ENCODE results near the gene SMC5.
A peak's percentile ranks its signal among the peaks of the same experiment; 100 is the strongest.
"Not testable (repeated sequence)": the region's sequence is repeated elsewhere in the genome, so short reads cannot be mapped to it uniquely, and the experiment has no call there.

SMC5 gene

GRCh38 chr9:70258692-70259511 is at the start of gene SMC5:
TSS of gene SMC5 (plus strand) at chr9:70258978. CDS start at chr9:70259079, 101 bp downstream.
- peak; percentile 67 to 92 for DNase-seq

DNA sequence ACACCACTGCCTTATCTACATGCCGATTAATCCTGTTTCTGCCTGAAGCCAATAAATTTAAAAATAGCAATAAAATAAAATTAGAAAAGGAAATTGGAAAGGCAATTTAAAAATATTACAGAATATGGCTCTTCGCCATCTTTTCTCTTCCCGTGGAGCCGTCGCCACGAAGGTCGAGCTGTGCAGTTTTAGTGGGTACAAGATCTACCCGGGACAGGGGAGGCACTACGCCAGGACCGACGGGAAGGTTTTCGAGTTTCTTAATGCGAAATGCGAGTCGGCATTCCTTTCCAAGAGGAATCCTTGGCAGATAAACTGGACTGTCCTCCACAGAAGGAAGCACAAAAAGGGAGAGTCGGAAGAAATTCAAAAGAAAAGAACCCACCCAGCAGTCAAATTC is 41.7 kb upstream of the SMC5 start:
- DNase-seq = no peak

- no peak for DNase-seq
These were observed 40.0 kb upstream of the SMC5 start for GRCh38 chr9:70218767-70219166.

DNA sequence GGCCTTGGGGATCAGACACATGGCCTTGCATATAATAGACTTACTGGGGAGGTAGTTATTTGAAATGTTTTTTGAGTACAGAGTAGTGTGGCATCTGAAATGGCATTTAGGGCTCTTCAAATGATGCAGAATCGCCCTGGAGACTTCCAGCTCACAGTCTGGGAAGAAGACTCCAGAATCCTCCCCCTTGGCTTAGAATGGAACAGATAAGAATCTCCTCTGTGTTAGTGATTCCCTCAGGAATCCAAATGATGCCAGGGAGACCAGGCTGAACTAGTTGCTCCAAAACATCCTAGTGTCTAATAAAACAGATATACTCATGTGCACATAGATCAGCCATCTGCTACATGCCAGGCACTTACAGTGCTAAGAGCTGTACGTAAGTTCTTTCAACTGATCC is 38.6 kb upstream of the SMC5 start:
- no peak for DNase-seq

DNA sequence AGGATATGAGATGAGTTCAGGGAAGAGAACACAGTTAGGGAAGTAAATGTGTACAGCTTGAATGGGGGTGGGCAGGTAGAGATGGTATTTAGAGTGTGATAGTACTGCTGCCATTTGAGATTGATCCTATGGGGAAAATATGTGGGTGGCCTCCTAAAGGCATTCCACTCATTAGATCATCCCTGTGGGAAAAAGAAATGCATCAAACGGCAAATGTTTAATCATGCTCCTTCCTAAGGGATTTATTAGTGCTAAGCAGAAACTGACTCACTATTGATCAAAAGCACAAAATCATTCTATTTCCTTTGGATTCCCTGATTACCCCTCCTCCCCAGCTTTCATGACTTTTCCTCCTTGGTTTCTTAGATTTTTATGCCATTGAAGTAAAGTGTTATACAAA is 36.4 kb upstream of the SMC5 start:
- no peak for DNase-seq

DNA sequence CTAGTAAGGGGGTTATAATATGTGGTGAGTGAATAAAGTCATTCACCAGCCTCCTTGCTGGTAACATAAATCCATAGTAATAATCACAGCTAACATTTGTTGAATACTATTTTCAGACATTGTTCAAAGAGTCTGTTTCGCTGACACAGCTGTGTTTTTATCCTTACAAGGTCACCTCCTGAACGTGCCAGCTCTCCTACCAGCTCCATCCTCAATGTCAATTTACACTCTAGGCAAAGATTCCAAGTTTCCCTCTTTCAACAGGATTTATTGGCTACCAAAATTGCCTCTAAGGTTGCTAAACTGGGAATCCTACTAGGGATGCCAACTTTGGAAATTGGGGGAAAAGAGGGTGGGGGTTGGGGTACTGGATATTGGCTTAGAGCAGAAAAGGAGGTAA is 30.7 kb upstream of the SMC5 start:
- peak in 1 of 2 experiments; percentile 38 for DNase-seq

DNA sequence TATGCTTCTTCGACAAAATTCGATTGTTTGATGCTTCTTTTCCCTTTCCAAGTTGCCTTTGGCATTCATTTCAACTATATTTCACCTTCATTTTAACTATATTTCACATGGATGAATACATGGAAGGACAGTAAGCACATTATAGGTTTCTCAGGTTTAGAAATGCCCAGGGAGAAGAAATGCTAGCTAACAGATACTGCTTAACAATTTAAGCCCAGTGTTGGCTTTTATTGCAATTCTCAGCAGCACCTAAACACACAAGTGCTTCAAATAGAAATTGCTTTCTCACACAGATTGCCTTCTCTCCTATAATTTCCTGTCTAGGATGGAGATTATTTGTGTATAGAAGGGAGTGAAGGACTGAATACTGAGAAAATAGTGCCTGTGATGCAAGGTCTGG is 30.2 kb upstream of the SMC5 start:
- DNase-seq = no peak

GRCh38 chr9:70229026-70229425 is 29.8 kb upstream of the SMC5 start:
- DNase-seq = peak in 1 of 2 experiments; percentile 32

GRCh38 chr9:70229579-70229978 is 29.2 kb upstream of the SMC5 start:
- peak; percentile 9 to 51 for DNase-seq

GRCh38 chr9:70232476-70232875 is 26.3 kb upstream of the SMC5 start:
- no peak for DNase-seq

DNA sequence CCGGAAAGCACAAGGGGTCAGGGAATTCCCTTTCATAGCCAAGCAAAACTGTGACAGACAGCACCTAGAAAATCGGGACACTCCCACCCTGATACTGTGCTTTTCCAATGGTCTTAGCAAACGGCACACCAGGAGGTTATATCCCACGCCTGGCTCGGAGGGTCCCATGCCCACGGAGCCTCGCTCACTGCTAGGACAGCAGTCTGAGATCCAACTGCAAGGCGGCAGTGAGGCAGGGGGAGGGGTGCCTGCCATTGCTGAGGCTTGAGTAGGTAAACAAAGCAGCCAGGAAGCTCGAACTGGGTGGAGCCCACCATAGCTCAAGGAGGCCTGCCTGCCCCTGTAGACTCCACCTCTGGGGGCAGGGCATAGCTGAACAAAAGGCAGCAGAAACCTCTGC is 24.6 kb upstream of the SMC5 start:
- not testable (repeated sequence) for DNase-seq

DNA sequence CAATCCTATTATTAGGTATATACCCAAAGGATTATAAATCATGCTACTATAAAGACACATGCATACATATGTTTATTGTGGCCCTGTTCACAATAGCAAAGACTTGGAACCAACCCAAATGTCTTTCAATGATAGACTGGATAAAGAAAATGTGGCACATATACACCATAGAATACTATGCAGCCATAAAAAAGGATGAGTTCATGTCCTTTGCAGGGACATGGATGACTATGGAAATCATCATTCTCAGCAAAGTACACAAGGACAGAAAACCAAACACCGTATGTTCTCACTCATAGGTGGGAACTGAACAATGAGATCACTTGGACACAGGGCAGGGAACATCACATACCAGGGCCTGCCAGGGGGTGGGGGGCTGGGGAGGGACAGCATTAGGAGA is 12.8 kb upstream of the SMC5 start:
- DNase-seq = not testable (repeated sequence)

DNA sequence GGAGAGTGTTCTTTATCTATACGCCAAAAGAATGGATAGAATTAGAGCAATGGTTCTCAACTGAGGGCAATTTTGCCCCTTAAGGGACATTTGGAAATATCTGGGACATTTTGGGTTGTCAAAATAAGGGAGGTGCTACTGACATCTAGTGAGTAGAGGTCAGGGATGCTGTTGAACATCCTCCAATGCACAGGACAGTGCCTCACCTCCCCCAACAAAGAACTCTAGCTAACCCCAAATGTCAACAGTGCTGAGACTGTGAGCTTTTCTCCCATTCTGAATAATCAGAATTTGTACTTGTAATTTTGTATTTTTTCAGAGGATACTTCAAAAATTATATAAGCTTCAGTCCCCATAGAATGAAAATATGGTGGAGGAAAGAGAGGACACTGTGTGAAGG is 8.6 kb upstream of the SMC5 start:
- no peak for DNase-seq

DNA sequence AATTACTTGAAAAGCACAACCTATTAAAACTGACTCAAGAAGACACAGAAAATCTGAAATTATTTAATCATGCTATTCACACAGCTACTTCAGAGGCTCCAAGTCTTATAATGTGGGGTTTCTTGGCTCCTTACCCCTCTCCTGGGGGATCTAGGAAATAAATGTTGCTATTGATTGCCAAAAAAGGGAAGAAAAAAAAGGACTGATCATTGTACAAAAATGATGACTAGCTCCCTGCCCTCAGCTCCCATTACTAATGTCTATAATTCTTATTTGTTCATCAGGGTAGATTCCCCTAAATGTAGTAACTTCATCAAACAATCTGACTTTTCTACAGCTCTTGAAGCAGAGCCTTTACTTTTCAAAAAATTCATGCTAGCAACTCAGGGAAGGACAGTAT is 3.3 kb upstream of the SMC5 start:
- DNase-seq = no peak

DNA sequence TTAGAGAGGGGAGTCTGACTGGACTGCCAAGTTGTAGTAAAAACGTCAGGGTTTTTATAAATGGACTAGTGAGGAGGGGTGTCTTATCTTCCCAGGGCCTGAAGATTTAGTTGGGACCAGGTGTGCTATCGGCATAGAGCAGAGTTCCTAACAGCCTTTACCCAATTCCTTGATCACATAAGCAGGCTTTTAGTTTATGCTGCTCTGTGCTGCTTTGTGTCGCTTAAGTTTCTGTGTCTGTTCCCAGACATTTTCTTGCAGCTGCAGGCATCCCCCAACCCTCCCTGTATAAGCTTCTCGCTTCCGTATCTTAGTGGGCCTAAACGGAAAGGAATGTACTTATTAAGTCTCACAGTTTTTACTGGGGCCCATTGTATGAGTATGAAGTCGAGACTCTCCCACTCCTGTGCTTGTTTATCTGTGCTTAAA is 2.6 kb upstream of the SMC5 start:
- no peak for DNase-seq

- DNase-seq = no peak
These were observed 1.3 kb upstream of the SMC5 start for GRCh38 chr9:70257502-70257901.

- DNase-seq = peak in 1 of 2 experiments; percentile 7
These were observed 637 bp upstream of the SMC5 start for GRCh38 chr9:70257991-70258691.

DNA sequence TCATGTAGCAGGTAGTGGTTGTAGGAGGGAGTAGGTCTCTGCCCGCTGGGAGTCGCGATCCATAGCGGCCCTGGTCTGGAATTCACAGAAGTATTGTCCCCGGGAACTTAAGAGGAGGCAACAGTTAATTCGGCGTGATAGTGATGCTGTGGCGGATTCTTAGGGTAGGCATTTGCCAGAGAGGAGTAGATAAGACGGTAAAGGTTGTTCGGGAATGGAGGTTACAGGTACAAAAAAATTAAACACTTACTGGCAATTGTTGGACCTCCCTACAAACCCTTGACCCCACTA is 679 bp downstream of the SMC5 start:
- DNase-seq = no peak

GRCh38 chr9:70260007-70260443 is 1.2 kb downstream of the SMC5 start:
- no peak for DNase-seq

GRCh38 chr9:70260606-70261005 is 1.8 kb downstream of the SMC5 start:
- DNase-seq = no peak

GRCh38 chr9:70261131-70261870 is 2.5 kb downstream of the SMC5 start:
- no peak for DNase-seq

- DNase-seq = no peak
These were observed 3.6 kb downstream of the SMC5 start for GRCh38 chr9:70262366-70262765.

DNA sequence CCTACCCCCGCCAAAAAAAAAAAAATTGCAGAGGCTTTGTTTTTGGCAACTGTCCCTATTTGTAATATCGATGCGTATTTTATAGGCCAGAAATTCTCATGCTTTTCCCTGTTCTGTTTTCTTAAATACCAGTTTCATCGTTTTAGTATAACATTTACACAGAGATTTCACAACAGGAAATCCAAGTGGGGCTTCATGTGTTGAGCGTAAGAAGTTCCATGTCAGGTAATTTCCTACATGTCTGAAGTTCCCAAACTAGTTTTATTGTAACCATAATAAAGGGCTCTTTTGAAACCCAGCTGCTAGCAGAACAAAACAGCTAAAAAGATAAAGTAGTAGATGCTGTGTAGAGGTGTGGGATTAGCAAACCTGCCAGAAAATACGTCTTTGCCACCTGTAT is 4.2 kb downstream of the SMC5 start:
- no peak for DNase-seq

- no peak for DNase-seq
These were observed 4.6 kb downstream of the SMC5 start for GRCh38 chr9:70263421-70263820.
